ENCODE measurements around the gene BBS7. TPM values are rescaled to one million over a fixed set of nuclear protein-coding genes. Genes with fewer than 3 reads are reported as not detected.

Gene BBS7
- total RNA-seq, 2 experiments from 2014 or later, result 16.6 to 20.7 TPM

- POLR2A ChIA-PET, result interaction anchor here (0.6 to 1.0 kb wide), 3 partner anchors 18 to 778 kb away, joined by 3 to 6 read pairs (median 3); partner anchors contain the start of gene EXOSC9
- no peak for ATAC-seq (ENCODE audit: low read depth)
- Mint-ChIP-seq H3K27ac (peak overlapping the region; percentile 40), H3K27me3 (no peaks in the 10 kb centered on the region), H3K4me1 (peaks cover 34% of the 10 kb centered on the region), H3K4me3 (no peak overlapping the region), H3K9me3 (no peaks in the 10 kb centered on the region), H3K36me3 (peaks cover 43% of the 10 kb centered on the region)
- DNase-seq, result no peak
Measured at GRCh38 chr4:121819216-121819965, 50.9 kb downstream of the BBS7 start.

- Mint-ChIP-seq H3K36me3 (peaks cover 42% of the 10 kb centered on the region), H3K4me1 (peaks cover 37% of the 10 kb centered on the region), H3K27me3 (no peaks in the 10 kb centered on the region), H3K9me3 (no peaks in the 10 kb centered on the region), H3K27ac (peak overlapping the region; percentile 77), H3K4me3 (peak overlapping the region; percentile 23)
- POLR2A ChIA-PET, result no interaction called here
- no peak for ATAC-seq (ENCODE audit: low read depth)
- no peak for DNase-seq
Measured at GRCh38 chr4:121818215-121818614, 52.1 kb downstream of the BBS7 start.

GRCh38 chr4:121817701-121818100, 52.6 kb downstream of the BBS7 start:
- DNase-seq (no peak), ATAC-seq (ENCODE audit: low read depth) (no peak)
- no peaks in the 10 kb centered on the region for H3K27me3 Mint-ChIP-seq
- POLR2A ChIA-PET, result no interaction called here
- H3K4me1 Mint-ChIP-seq, result peaks cover 37% of the 10 kb centered on the region
- peaks cover 44% of the 10 kb centered on the region for H3K36me3 Mint-ChIP-seq
- H3K27ac Mint-ChIP-seq, result peak overlapping the region; percentile 77
- H3K4me3 Mint-ChIP-seq, result no peak overlapping the region
- H3K9me3 Mint-ChIP-seq, result no peaks in the 10 kb centered on the region

- Mint-ChIP-seq H3K27me3 (no peaks in the 10 kb centered on the region), H3K4me1 (peaks cover 36% of the 10 kb centered on the region), H3K36me3 (peaks cover 41% of the 10 kb centered on the region), H3K4me3 (no peak overlapping the region), H3K27ac (no peak overlapping the region), H3K9me3 (no peaks in the 10 kb centered on the region)
- POLR2A ChIA-PET, result no interaction called here
- no peak for ATAC-seq (ENCODE audit: low read depth)
- no peak for DNase-seq
Measured at GRCh38 chr4:121817006-121817405, 53.3 kb downstream of the BBS7 start.

GRCh38 chr4:121814756-121815155, 55.5 kb downstream of the BBS7 start:
- ATAC-seq (ENCODE audit: low read depth), result no peak
- peaks cover 36% of the 10 kb centered on the region for H3K4me1 Mint-ChIP-seq
- H3K27me3 Mint-ChIP-seq, result no peaks in the 10 kb centered on the region
- POLR2A ChIA-PET, result interaction anchor here (1.7 kb wide), 1 partner anchor 13 kb away, joined by 5 read pairs; the partner anchor contains the start of gene EXOSC9
- H3K27ac Mint-ChIP-seq, result no peak overlapping the region
- no peak for DNase-seq
- no peaks in the 10 kb centered on the region for H3K9me3 Mint-ChIP-seq
- H3K4me3 Mint-ChIP-seq, result no peak overlapping the region
- H3K36me3 Mint-ChIP-seq, result peaks cover 37% of the 10 kb centered on the region

- H3K27ac Mint-ChIP-seq, result peak overlapping the region; percentile 76
- H3K9me3 Mint-ChIP-seq, result no peaks in the 10 kb centered on the region
- ATAC-seq (ENCODE audit: low read depth), result peak; percentile 88
- peak overlapping the region; percentile 45 for H3K4me3 Mint-ChIP-seq
- H3K4me1 Mint-ChIP-seq, result peaks cover 19% of the 10 kb centered on the region
- POLR2A ChIA-PET, result interaction anchor here (1.2 kb wide), 1 partner anchor 10 kb away, joined by 3 read pairs; the partner anchor contains the start of gene EXOSC9
- H3K36me3 Mint-ChIP-seq, result peaks cover 26% of the 10 kb centered on the region
- H3K27me3 Mint-ChIP-seq, result no peaks in the 10 kb centered on the region
- DNase-seq, result no peak
Measured at GRCh38 chr4:121811122-121811521, 59.2 kb downstream of the BBS7 start.

- peaks cover 31% of the 10 kb centered on the region for H3K4me1 Mint-ChIP-seq
Measured at GRCh38 chr4:121806411-121806810, 63.9 kb downstream of the BBS7 start.

GRCh38 chr4:121801715-121802075, 68.6 kb downstream of the BBS7 start:
- peak overlapping the region; percentile 93 for H3K27ac Mint-ChIP-seq
- POLR2A ChIA-PET, result interaction anchor here (0.7 to 3.8 kb wide), 8 partner anchors 9 to 105 kb away, joined by 3 to 39 read pairs (median 4); partner anchors contain the start of genes ANXA5, BBS7 and CCNA2
- no peaks in the 10 kb centered on the region for H3K9me3 Mint-ChIP-seq
- H3K4me1 Mint-ChIP-seq, result peaks cover 36% of the 10 kb centered on the region
- DNase-seq, result no peak
- no peak for ATAC-seq (ENCODE audit: low read depth)
- peak overlapping the region; percentile 87 for H3K4me3 Mint-ChIP-seq
- no peaks in the 10 kb centered on the region for H3K27me3 Mint-ChIP-seq
- peaks cover 19% of the 10 kb centered on the region for H3K36me3 Mint-ChIP-seq

More at GRCh38 chr4:121806411-121806810, 63.9 kb downstream of the BBS7 start:
- ATAC-seq (ENCODE audit: low read depth) (no peak), DNase-seq (no peak)
- Mint-ChIP-seq H3K27ac (no peak overlapping the region), H3K9me3 (no peaks in the 10 kb centered on the region), H3K36me3 (peaks cover 30% of the 10 kb centered on the region), H3K27me3 (no peaks in the 10 kb centered on the region), H3K4me3 (no peak overlapping the region)
- POLR2A ChIA-PET, result no interaction called here

- peak within 1 kb of the TSS; percentile 87 for H3K4me3 Mint-ChIP-seq
- ATAC-seq (ENCODE audit: low read depth), result peak; percentile 87
- peaks cover 37% of the 10 kb centered on the region for H3K4me1 Mint-ChIP-seq
- no peaks in the 10 kb centered on the region for H3K27me3 Mint-ChIP-seq
- peaks cover 15% of the 10 kb centered on the region for H3K36me3 Mint-ChIP-seq
- H3K9me3 Mint-ChIP-seq, result no peaks in the 10 kb centered on the region
- POLR2A ChIA-PET, result interaction anchor here (0.9 to 3.8 kb wide), 7 partner anchors 9 to 105 kb away, joined by 3 to 39 read pairs (median 5); partner anchors contain the start of genes ANXA5, BBS7 and CCNA2
- DNase-seq, result peak; percentile 95
- H3K27ac Mint-ChIP-seq, result peak within 1 kb of the TSS; percentile 93
Measured at GRCh38 chr4:121800961-121801714, 69.1 kb downstream of the BBS7 start, which contains the start of gene EXOSC9. TSS of gene EXOSC9 (plus strand) at chr4:121801323. CDS start at chr4:121801425, 102 bp downstream.

- ATAC-seq (ENCODE audit: low read depth), result no peak
- POLR2A ChIA-PET, result interaction anchor here (0.9 to 3.8 kb wide), 5 partner anchors 15 to 104 kb away, joined by 3 to 39 read pairs (median 5); partner anchors contain the start of genes ANXA5, BBS7 and CCNA2
- Mint-ChIP-seq H3K9me3 (no peaks in the 10 kb centered on the region), H3K27ac (peak overlapping the region; percentile 93), H3K27me3 (no peaks in the 10 kb centered on the region), H3K4me1 (peaks cover 42% of the 10 kb centered on the region), H3K4me3 (peak overlapping the region; percentile 87), H3K36me3 (peaks cover 15% of the 10 kb centered on the region)
- DNase-seq, result no peak
Measured at GRCh38 chr4:121800638-121800960, 69.7 kb downstream of the BBS7 start.

- Mint-ChIP-seq H3K27me3 (peaks cover under 1% of the 10 kb centered on the region), H3K27ac (peak overlapping the region; percentile 93), H3K36me3 (peaks cover 11% of the 10 kb centered on the region), H3K4me1 (peaks cover 41% of the 10 kb centered on the region), H3K4me3 (peak overlapping the region; percentile 87), H3K9me3 (no peaks in the 10 kb centered on the region)
- no peak for DNase-seq
- no peak for ATAC-seq (ENCODE audit: low read depth)
- POLR2A ChIA-PET, result interaction anchor here (3.8 kb wide), 1 partner anchor 23 kb away, joined by 39 read pairs; the partner anchor contains the start of gene CCNA2
Measured at GRCh38 chr4:121799867-121800501, 70.3 kb downstream of the BBS7 start.

- peaks cover 37% of the 10 kb centered on the region for H3K4me1 Mint-ChIP-seq
Measured at GRCh38 chr4:121799208-121799823, 71.0 kb downstream of the BBS7 start.

More at GRCh38 chr4:121799208-121799823, 71.0 kb downstream of the BBS7 start:
- peak overlapping the region; percentile 35 for H3K4me3 Mint-ChIP-seq
- peaks cover 3% of the 10 kb centered on the region for H3K27me3 Mint-ChIP-seq
- H3K36me3 Mint-ChIP-seq, result peaks cover 7% of the 10 kb centered on the region
- ATAC-seq (ENCODE audit: low read depth), result no peak
- POLR2A ChIA-PET, result interaction anchor here (3.8 kb wide), 1 partner anchor 23 kb away, joined by 39 read pairs; the partner anchor contains the start of gene CCNA2
- DNase-seq, result no peak
- peak overlapping the region; percentile 68 for H3K27ac Mint-ChIP-seq
- no peaks in the 10 kb centered on the region for H3K9me3 Mint-ChIP-seq

All from activated naive CD8-positive, alpha-beta T cell treated with anti-CD3 and anti-CD28 coated beads, Interleukin-2, amount 10 ng/mL, durations not matched to agents 7 days and 5 days (primary cell).